Sigmoid colon (tissue), 7 donors: ENCODE measurements around the gene HRH2. TPM values are rescaled to one million over a fixed set of nuclear protein-coding genes. Genes with fewer than 3 reads are reported as not detected.

Experiments used
- DNase-seq: peaks from one replicate; pipeline ENCODE4 v3.0.0-alpha.2; 2019
- H3K27ac ChIP-seq, 4 donors: fragments of 200-600 bp; sonication (generic); one replicate each; pipeline ENCODE4 v1.5.1; 2016 to 2019; ENCODE audit warnings: mild to moderate bottlenecking in 1 of 4
- H3K27me3 ChIP-seq, 3 donors: fragments of 200-600 bp; sonication (generic); one replicate each; pipeline ENCODE4 v1.5.1; 2019; ENCODE audit warnings: mild to moderate bottlenecking in 1 of 3
- H3K36me3 ChIP-seq, 4 donors: fragments of 200-600 bp; sonication (generic); one replicate each; pipeline ENCODE4 v1.5.1; 2016 to 2019
- H3K4me1 ChIP-seq, 4 donors: fragments of 200-600 bp; sonication (generic); one replicate each; pipeline ENCODE4 v1.5.1; 2017 to 2019
- H3K4me3 ChIP-seq, 4 donors: fragments of 200-600 bp; sonication (generic); one replicate each; pipeline ENCODE4 v1.5.1; 2017 to 2019; ENCODE audit warnings: mild to moderate bottlenecking in 2 of 4, moderate library complexity in 1 of 4
- H3K9me3 ChIP-seq, 4 donors: fragments of 200-600 bp in 3 of 4; sonication (generic) in 3 of 4; one replicate each; pipeline versions ENCODE4 v1.5.1 to v1.6.1; 2013 to 2019
- EP300 ChIP-seq, 4 donors: sonication (generic); formaldehyde crosslinking; IDR thresholded peaks; one replicate each; pipeline ENCODE4 v1.6.1; 2017; ENCODE audit warnings: antibody characterized with exemption in 4 of 4
- POLR2A ChIP-seq, 2 donors: fragments of 450-650 bp; IDR thresholded peaks; one replicate each; pipeline ENCODE4 v1.6.1; 2016; ENCODE audit warnings: antibody characterized with exemption in 2 of 2, mild to moderate bottlenecking in 2 of 2, moderate library complexity in 2 of 2
- POLR2AphosphoS5 ChIP-seq, 4 donors: sonication (generic); formaldehyde crosslinking; IDR thresholded peaks; one replicate each; pipeline ENCODE4 v1.6.1; 2017; ENCODE audit warnings: antibody characterized with exemption in 4 of 4
- WGBS, 2 donors: extraction: QIAGEN DNeasy Blood & Tissue Kit; methylation state at CpG; one replicate each; pipeline ENCODE4 v1.1.7; 2013; 5-methylcytosine and 5-hydroxymethylcytosine counted together
- intact Hi-C: fragments of 100-400 bp; cut with DNase I; formaldehyde crosslinking; loops from one replicate; pipeline ENCODE4 v1.15.1; 2023
- polyA plus RNA-seq, 3 donors: library from polyadenylated mRNA; stranded (reverse); fragments of 200-250 nt; gene quantifications; one replicate each; pipeline ENCODE4 v1.2.3, GENCODE V29; 2013
- total RNA-seq, 4 donors: library from RNA; depleted of rRNA; stranded (reverse); fragments of >200 nt; gene quantifications; one replicate each; pipeline ENCODE4 v1.1.0, GENCODE V29; 2016
- TF ChIP-seq, protein P1 (sequence below), 4 experiments: fragments of 450-650 bp in 3 of 4; fragments of 200-600 bp in 1 of 4; IDR thresholded peaks; one replicate each; pipeline ENCODE4 v1.5.1; 2016 to 2019; ENCODE audit warnings: antibody characterized with exemption in 4 of 4, mild to moderate bottlenecking in 3 of 4, moderate library complexity in 2 of 4
- donor health status: healthy with polysubstance abuse.
- donor health status: Bipolar disorder and iron deficiency.
- donor health status: healthy.

HRH2 gene
- total and polyA plus RNA-seq, 7 donors, result under 0.01 to 3.8 (median 1.5) TPM

DNA sequence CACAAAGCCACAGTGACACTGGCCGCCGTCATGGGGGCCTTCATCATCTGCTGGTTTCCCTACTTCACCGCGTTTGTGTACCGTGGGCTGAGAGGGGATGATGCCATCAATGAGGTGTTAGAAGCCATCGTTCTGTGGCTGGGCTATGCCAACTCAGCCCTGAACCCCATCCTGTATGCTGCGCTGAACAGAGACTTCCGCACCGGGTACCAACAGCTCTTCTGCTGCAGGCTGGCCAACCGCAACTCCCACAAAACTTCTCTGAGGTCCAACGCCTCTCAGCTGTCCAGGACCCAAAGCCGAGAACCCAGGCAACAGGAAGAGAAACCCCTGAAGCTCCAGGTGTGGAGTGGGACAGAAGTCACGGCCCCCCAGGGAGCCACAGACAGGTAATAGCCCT lies 26.1 kb downstream of the HRH2 start:
- no peak overlapping the region for H3K27ac ChIP-seq
- no peaks in the 10 kb centered on the region for H3K9me3 ChIP-seq
- H3K36me3 ChIP-seq, result no peaks in the 10 kb centered on the region
- no peak overlapping the region for H3K4me3 ChIP-seq
- DNase-seq, result no peak
- WGBS, 2 donors, result 92 to 93% methylated on average over 13 of the region's 13 CpGs
- no peaks in the 10 kb centered on the region for H3K4me1 ChIP-seq
- intact Hi-C loops, result no loop called here
- no peak for TF ChIP-seq EP300 (IDR thresholded peaks at IDR 0.05)
- TF ChIP-seq POLR2A (IDR thresholded peaks at IDR 0.05), result no peak
- TF ChIP-seq POLR2AphosphoS5 (IDR thresholded peaks at IDR 0.05), result no peak
- TF ChIP-seq, protein P1, sequence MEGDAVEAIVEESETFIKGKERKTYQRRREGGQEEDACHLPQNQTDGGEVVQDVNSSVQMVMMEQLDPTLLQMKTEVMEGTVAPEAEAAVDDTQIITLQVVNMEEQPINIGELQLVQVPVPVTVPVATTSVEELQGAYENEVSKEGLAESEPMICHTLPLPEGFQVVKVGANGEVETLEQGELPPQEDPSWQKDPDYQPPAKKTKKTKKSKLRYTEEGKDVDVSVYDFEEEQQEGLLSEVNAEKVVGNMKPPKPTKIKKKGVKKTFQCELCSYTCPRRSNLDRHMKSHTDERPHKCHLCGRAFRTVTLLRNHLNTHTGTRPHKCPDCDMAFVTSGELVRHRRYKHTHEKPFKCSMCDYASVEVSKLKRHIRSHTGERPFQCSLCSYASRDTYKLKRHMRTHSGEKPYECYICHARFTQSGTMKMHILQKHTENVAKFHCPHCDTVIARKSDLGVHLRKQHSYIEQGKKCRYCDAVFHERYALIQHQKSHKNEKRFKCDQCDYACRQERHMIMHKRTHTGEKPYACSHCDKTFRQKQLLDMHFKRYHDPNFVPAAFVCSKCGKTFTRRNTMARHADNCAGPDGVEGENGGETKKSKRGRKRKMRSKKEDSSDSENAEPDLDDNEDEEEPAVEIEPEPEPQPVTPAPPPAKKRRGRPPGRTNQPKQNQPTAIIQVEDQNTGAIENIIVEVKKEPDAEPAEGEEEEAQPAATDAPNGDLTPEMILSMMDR (IDR thresholded peaks at IDR 0.05), result no peak
- peaks cover 0 to 11% (median 0%) of the 10 kb centered on the region in 3 donors for H3K27me3 ChIP-seq

DNA sequence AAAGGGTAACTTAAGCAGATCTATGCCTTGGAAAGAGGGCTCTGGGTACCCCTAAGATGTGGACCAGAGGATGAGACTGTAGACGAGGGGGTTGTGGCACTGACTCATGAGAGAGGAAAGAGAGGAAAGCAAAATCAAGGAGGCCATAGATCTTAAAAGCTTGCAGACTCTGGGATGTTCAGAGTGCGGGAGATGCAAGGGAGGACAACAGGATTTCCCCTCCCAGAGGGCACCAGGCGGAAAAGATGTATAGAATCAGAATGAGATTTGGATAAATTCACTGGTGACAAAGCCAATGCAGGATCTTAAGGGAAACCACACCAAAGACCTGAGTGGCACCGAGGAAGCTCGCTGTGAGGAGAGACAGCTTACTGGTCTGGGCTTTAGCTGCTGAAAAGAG lies 27.1 kb downstream of the HRH2 start:
- H3K4me3 ChIP-seq, result no peak overlapping the region
- no peak for DNase-seq
- intact Hi-C loops, result no loop called here
- no peak overlapping the region for H3K27ac ChIP-seq
- H3K27me3 ChIP-seq, result peaks cover 0 to 11% (median 0%) of the 10 kb centered on the region in 3 donors
- TF ChIP-seq POLR2A (IDR thresholded peaks at IDR 0.05) (no peak), POLR2AphosphoS5 (IDR thresholded peaks at IDR 0.05) (no peak), EP300 (IDR thresholded peaks at IDR 0.05) (no peak)
- TF ChIP-seq, protein P1 (IDR thresholded peaks at IDR 0.05), result no peak
- no peaks in the 10 kb centered on the region for H3K4me1 ChIP-seq
- 80 to 85% methylated on average over 5 of the region's 5 CpGs for WGBS, 2 donors
- H3K9me3 ChIP-seq, result no peaks in the 10 kb centered on the region
- no peaks in the 10 kb centered on the region for H3K36me3 ChIP-seq

DNA sequence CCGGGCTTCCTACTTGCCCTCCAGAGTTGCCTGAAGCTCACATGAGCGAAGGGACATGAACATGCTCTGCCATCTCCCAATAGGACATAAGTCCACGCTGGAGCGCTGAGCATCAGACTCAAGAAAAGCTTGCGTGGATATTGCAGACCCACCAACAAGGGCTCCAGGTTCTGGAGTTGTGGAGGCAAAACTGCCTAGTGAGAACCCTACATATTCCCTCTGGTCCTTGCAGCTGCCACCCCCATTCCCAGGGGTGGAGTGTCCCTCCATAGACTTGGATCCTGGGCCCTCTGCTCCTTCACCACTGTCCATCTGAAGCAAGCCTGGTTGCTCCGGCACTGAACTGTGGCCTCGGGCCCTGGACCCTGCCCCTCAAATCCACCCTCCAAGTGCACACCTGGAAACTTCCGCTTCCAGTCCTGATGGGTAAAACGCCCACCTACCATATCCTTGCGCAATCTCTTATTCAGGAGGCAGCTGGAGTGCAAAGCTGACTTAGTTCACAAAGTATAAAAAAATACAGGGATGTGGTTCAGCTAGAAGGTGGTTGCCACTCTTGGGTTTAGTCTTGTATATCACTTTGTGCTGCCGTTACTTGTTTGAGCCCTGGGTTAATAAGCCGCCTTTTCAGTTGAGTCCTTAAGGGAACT lies 28.0 kb downstream of the HRH2 start:
- WGBS, 2 donors, result 85 to 91% methylated on average over 12 of the region's 12 CpGs

DNA sequence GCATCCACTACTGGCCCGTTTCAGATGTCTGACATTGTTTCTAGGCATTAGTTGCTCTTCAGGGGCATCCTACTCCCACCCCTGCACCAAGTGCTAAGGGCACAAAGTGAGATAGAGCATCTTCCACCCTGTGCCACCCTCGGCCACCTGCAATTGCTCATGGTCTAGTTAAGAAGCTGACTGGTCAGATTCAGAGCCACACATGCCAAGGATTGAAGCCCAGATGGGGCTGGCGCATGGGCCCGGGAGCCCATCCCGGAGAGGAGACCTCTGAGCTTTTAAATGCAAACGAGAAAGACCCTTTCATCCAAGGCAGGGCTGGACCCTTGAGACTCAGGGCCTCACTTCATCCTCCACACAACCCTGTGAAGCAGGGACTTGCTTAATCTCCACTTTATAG lies 28.5 kb downstream of the HRH2 start:
- no peak overlapping the region for H3K4me3 ChIP-seq
- H3K27ac ChIP-seq, result no peak overlapping the region
- intact Hi-C loops, result no loop called here
- TF ChIP-seq POLR2A (IDR thresholded peaks at IDR 0.05) (no peak), POLR2AphosphoS5 (IDR thresholded peaks at IDR 0.05) (no peak), EP300 (IDR thresholded peaks at IDR 0.05) (no peak)
- TF ChIP-seq, protein P1 (IDR thresholded peaks at IDR 0.05), result no peak
- peak; percentile 45 for DNase-seq
- 76 to 85% methylated on average over 6 of the region's 6 CpGs for WGBS, 2 donors
- no peaks in the 10 kb centered on the region for H3K36me3 ChIP-seq
- no peaks in the 10 kb centered on the region for H3K4me1 ChIP-seq
- H3K9me3 ChIP-seq, result no peaks in the 10 kb centered on the region
- peaks cover 0 to under 1% (median 0%) of the 10 kb centered on the region in 3 donors for H3K27me3 ChIP-seq

More for the DNA sequence above, 28.0 kb downstream of the HRH2 start:
- no peaks in the 10 kb centered on the region for H3K4me1 ChIP-seq
- H3K27ac ChIP-seq, result no peak overlapping the region
- H3K27me3 ChIP-seq, result peaks cover 0 to 5% (median 0%) of the 10 kb centered on the region in 3 donors
- intact Hi-C loops, result no loop called here
- no peak overlapping the region for H3K4me3 ChIP-seq
- peak; percentile 47 for DNase-seq
- TF ChIP-seq POLR2AphosphoS5 (IDR thresholded peaks at IDR 0.05) (no peak), EP300 (IDR thresholded peaks at IDR 0.05) (no peak), POLR2A (IDR thresholded peaks at IDR 0.05) (no peak)
- TF ChIP-seq, protein P1 (IDR thresholded peaks at IDR 0.05), result no peak
- no peaks in the 10 kb centered on the region for H3K9me3 ChIP-seq
- no peaks in the 10 kb centered on the region for H3K36me3 ChIP-seq

DNA sequence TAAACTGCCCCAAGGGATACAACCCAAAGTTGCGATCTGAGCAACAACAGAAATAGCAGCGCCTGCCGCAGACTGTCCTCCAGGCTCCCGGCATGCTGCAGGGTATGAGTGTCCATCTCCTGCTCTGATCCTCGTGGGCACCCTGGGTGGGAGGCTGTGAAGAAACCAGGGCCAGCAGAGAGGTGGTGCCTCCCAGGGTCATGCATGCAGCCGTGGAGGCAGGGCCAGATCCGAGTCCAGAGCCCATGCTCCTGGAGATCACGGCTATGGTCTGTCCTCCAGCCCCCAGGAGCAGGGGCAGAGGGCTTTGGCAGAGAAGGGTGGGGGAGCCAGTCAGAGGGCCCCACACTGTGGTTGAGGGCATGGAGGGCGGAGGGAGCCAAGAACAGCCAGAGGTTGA lies 29.0 kb downstream of the HRH2 start:
- no peak for DNase-seq

More for the DNA sequence above, 29.0 kb downstream of the HRH2 start:
- Histone ChIP-seq H3K4me3 (no peak overlapping the region), H3K4me1 (no peaks in the 10 kb centered on the region), H3K27me3 (no peaks in the 10 kb centered on the region), H3K9me3 (no peaks in the 10 kb centered on the region), H3K36me3 (no peaks in the 10 kb centered on the region), H3K27ac (no peak overlapping the region)
- TF ChIP-seq, protein P1 (IDR thresholded peaks at IDR 0.05), result no peak
- no peak for TF ChIP-seq POLR2AphosphoS5 (IDR thresholded peaks at IDR 0.05)
- TF ChIP-seq POLR2A (IDR thresholded peaks at IDR 0.05), result no peak
- TF ChIP-seq EP300 (IDR thresholded peaks at IDR 0.05), result no peak
- WGBS, 2 donors, result 78 to 84% methylated on average over 9 of the region's 9 CpGs
- intact Hi-C loops, result no loop called here
